GM12864 (cell line): Measurements from ENCODE around the gene SH3RF2.

Experiments
- DNase-seq: peaks from one replicate; pipeline ENCODE4 v3.0.0-alpha.2; 2011; ENCODE audit warnings: low read depth
- H3K4me3 ChIP-seq: 2 replicates; pipeline ENCODE4 v1.5.1; 2011; ENCODE audit warnings: mild to moderate bottlenecking, low read depth, low read length, control low read depth
- TF ChIP-seq, protein P1 (sequence below): IDR thresholded peaks from 2 replicates; pipeline ENCODE4 v1.5.1; 2011; ENCODE audit warnings: low read depth, mild to moderate bottlenecking, moderate library complexity, low read length, control low read depth, inconsistent platforms; ENCODE audit errors: missing control alignments

SH3RF2 gene

DNA sequence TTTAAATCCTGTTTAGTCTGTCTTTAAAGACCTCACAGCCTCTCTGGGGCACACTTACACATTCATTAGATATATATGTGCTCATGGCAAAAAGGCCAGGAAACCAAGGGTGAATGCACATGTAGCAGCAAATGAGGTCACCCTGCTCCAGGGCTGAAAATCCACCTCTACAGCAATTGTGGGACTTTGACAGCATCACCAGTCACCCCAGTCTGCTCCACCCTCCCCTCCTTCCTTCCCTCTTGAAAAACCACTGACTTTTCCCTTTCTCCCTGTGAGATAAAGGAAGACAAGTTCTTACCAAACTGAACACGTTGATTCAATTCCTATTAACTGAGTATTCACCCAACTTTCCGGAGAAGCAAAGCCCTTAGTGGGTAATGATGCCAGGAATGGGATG lies 15.2 kb upstream of the SH3RF2 start:
- H3K4me3 ChIP-seq: no peak overlapping the region
- TF ChIP-seq, protein P1, sequence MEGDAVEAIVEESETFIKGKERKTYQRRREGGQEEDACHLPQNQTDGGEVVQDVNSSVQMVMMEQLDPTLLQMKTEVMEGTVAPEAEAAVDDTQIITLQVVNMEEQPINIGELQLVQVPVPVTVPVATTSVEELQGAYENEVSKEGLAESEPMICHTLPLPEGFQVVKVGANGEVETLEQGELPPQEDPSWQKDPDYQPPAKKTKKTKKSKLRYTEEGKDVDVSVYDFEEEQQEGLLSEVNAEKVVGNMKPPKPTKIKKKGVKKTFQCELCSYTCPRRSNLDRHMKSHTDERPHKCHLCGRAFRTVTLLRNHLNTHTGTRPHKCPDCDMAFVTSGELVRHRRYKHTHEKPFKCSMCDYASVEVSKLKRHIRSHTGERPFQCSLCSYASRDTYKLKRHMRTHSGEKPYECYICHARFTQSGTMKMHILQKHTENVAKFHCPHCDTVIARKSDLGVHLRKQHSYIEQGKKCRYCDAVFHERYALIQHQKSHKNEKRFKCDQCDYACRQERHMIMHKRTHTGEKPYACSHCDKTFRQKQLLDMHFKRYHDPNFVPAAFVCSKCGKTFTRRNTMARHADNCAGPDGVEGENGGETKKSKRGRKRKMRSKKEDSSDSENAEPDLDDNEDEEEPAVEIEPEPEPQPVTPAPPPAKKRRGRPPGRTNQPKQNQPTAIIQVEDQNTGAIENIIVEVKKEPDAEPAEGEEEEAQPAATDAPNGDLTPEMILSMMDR: no peak
- no peak for DNase-seq

GRCh38 chr5:145922059-145922458 lies 14.3 kb upstream of the SH3RF2 start:
- DNase-seq: no peak
- H3K4me3 ChIP-seq: no peak overlapping the region
- TF ChIP-seq, protein P1: no peak

- H3K4me3 ChIP-seq: no peak overlapping the region
- DNase-seq: no peak
- TF ChIP-seq, protein P1: no peak
These were observed 13.0 kb upstream of the SH3RF2 start for GRCh38 chr5:145923405-145923804.

GRCh38 chr5:145924849-145925248 lies 11.5 kb upstream of the SH3RF2 start:
- TF ChIP-seq, protein P1: no peak
- H3K4me3 ChIP-seq: no peak overlapping the region
- no peak for DNase-seq

GRCh38 chr5:145925353-145925752 lies 11.0 kb upstream of the SH3RF2 start:
- DNase-seq: no peak
- no peak overlapping the region for H3K4me3 ChIP-seq

DNA sequence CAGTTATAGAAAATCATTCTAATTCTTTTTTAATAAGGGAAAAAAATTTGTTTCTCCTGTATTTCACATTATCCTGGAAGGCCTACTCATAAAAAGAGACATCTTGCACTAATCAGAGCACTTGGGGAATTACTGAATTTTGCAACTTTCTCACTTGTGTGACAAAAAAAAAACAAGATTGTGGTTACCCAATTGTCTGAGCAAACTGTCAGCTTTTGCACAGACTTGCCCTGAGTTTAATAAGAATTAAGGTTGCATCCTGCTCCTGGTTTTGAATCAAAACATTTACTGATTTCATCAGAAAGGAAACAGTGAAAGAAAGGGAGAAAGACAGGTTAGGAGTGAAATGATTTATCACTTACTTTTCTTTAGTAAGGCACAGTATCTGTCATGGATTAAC lies 10.6 kb upstream of the SH3RF2 start:
- TF ChIP-seq, protein P1: no peak
- DNase-seq: no peak

More at GRCh38 chr5:145925353-145925752, 11.0 kb upstream of the SH3RF2 start:
- TF ChIP-seq, protein P1: no peak

GRCh38 chr5:145931718-145932117 lies 4.7 kb upstream of the SH3RF2 start:
- DNase-seq: no peak
- TF ChIP-seq, protein P1: no peak
- H3K4me3 ChIP-seq: no peak overlapping the region

More for the DNA sequence above, 10.6 kb upstream of the SH3RF2 start:
- no peak overlapping the region for H3K4me3 ChIP-seq
